BJ (cell line): ENCODE results near the gene FSTL5. TPM values are rescaled to one million over a fixed set of nuclear protein-coding genes. Genes with fewer than 3 reads are reported as not detected.

ENCODE experiments used
- CTCF ChIA-PET: fragments of 350-600 bp; formaldehyde crosslinking; extraction: SDS; loops from one replicate; lab custom pipeline; 2021; ENCODE audit warnings: antibody characterized with exemption, inconsistent platforms; lab: Yijun Ruan, JAX
- POLR2A ChIA-PET: fragments of 300-600 bp; sonication (Branson Sonifier 250); formaldehyde crosslinking; extraction: SDS; loops from one replicate; lab custom pipeline; 2021; ENCODE audit warnings: antibody characterized with exemption; lab: Charles Lee
- DNase-seq: peaks from one replicate; pipeline ENCODE4 v3.0.0-alpha.2; 2011; ENCODE audit warnings: low read depth
- H3K27me3 ChIP-seq: 2 replicates; pipeline ENCODE4 v1.6.0; 2011; ENCODE audit warnings: low read length; ENCODE audit not compliant: control insufficient read depth, insufficient read depth
- H3K36me3 ChIP-seq: 2 replicates; pipeline ENCODE4 v1.5.1; 2011; ENCODE audit warnings: low read length; ENCODE audit not compliant: control insufficient read depth, insufficient read depth
- H3K4me3 ChIP-seq: 2 replicates; pipeline ENCODE4 v1.5.1; 2011; ENCODE audit warnings: low read depth, mild to moderate bottlenecking, control low read depth, low read length
- polyA plus RNA-seq: library from polyadenylated mRNA; depleted of rRNA; stranded (reverse); fragments of >200 nt; gene quantifications from 2 replicates; pipeline ENCODE4 v1.2.3, GENCODE V29; 2011
- TF ChIP-seq, protein P1 (sequence below): IDR thresholded peaks from 2 replicates; pipeline ENCODE4 v1.5.1; 2011; ENCODE audit warnings: low read depth, mild to moderate bottlenecking, control low read depth, inconsistent platforms, low read length, moderate library complexity; ENCODE audit not compliant: insufficient read depth

FSTL5 gene
- polyA plus RNA-seq, 1 experiment: not detected

DNA sequence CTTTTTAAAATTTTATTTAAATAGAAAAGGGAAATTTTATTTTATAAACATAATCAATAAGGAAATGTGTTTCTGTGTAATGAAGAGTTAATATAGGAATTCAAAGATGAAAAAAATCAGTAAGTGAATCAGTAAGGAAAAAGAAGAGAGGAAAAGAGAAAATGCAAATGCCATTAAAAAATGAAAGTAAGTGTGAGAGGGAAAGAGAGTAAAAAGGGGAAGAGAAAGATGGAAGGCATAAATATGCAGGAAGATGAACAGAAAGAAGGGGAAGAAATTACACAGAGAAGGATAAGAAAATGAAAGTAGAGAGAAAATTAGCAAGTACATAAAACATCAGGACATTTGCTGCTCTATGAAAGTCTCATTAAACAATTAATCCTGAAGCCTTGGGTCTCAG is 349.9 kb downstream of the FSTL5 start:
- POLR2A ChIA-PET: no interaction called here
- Histone ChIP-seq H3K27me3 (no peaks in the 10 kb centered on the region), H3K4me3 (no peak overlapping the region), H3K36me3 (no peaks in the 10 kb centered on the region)
- CTCF ChIA-PET: no interaction called here
- TF ChIP-seq, protein P1, sequence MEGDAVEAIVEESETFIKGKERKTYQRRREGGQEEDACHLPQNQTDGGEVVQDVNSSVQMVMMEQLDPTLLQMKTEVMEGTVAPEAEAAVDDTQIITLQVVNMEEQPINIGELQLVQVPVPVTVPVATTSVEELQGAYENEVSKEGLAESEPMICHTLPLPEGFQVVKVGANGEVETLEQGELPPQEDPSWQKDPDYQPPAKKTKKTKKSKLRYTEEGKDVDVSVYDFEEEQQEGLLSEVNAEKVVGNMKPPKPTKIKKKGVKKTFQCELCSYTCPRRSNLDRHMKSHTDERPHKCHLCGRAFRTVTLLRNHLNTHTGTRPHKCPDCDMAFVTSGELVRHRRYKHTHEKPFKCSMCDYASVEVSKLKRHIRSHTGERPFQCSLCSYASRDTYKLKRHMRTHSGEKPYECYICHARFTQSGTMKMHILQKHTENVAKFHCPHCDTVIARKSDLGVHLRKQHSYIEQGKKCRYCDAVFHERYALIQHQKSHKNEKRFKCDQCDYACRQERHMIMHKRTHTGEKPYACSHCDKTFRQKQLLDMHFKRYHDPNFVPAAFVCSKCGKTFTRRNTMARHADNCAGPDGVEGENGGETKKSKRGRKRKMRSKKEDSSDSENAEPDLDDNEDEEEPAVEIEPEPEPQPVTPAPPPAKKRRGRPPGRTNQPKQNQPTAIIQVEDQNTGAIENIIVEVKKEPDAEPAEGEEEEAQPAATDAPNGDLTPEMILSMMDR: no peak
- DNase-seq: no peak

- Histone ChIP-seq H3K36me3 (no peaks in the 10 kb centered on the region), H3K27me3 (no peaks in the 10 kb centered on the region), H3K4me3 (no peak overlapping the region)
- ChIA-PET CTCF (no interaction called here), POLR2A (no interaction called here)
- TF ChIP-seq, protein P1: no peak
- DNase-seq: no peak
Observed at GRCh38 chr4:161813389-161813788, 350.4 kb downstream of the FSTL5 start.

GRCh38 chr4:161803171-161803570 is 360.6 kb downstream of the FSTL5 start:
- ChIA-PET CTCF (no interaction called here), POLR2A (no interaction called here)
- no peak for DNase-seq
- TF ChIP-seq, protein P1: no peak
- H3K27me3 ChIP-seq: no peaks in the 10 kb centered on the region
- no peak overlapping the region for H3K4me3 ChIP-seq
- H3K36me3 ChIP-seq: no peaks in the 10 kb centered on the region

DNA sequence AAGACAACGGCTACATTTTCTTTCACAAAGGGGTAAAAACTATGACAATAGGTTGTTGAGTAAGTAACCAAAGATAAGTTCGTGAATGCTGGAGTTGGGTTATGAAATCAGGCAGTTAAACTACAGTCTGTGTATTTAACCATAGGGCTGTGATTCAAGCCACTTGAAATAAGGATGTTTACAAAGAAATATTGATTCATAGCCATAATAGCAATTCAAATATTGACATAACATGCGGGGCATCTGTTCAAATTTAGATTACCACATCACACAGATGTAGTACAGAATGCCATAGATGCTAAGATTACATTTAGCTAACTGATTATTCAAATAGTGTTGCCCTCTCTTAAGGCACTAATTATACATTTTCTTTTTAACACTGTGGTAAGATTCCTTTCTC is 364.1 kb downstream of the FSTL5 start:
- ChIA-PET POLR2A (no interaction called here), CTCF (no interaction called here)
- Histone ChIP-seq H3K36me3 (no peaks in the 10 kb centered on the region), H3K27me3 (no peaks in the 10 kb centered on the region), H3K4me3 (no peak overlapping the region)
- TF ChIP-seq, protein P1: no peak
- no peak for DNase-seq

DNA sequence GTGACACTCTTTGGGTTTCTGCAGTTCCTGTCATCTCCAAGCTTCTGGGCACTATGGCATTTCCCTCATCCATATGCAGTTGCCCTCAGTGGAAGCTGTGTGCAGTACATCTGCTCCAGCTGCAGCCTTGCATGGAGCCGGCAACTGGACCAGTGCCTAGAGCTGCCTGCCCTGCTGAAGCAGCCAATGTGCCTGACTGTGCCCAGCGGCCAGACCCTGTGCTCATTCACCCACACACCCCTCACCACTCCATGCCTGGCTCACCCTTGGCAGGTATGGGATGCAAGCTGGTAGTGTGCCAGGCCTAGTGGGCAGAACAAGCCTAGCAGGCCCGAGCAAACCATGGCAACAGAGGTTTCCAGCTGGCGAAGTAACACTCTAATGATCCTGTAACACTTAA is 370.8 kb downstream of the FSTL5 start:
- DNase-seq: no peak
- CTCF ChIA-PET: interaction anchor here (1.0 kb wide), 1 partner anchor 59 kb away, joined by 4 read pairs; no protein-coding TSS in a partner anchor
- Histone ChIP-seq H3K27me3 (no peaks in the 10 kb centered on the region), H3K36me3 (no peaks in the 10 kb centered on the region), H3K4me3 (no peak overlapping the region)
- TF ChIP-seq, protein P1: no peak
- POLR2A ChIA-PET: no interaction called here
